VCaP (cell line): ENCODE results near the gene TNFSF18.

Source experiments
- H3K27ac ChIP-seq: fragments of 450-650 bp; 2 replicates; pipeline ENCODE4 v1.5.1; 2017
- CTCF ChIP-seq: fragments of 450-650 bp; conservative IDR thresholded peaks from 2 replicates; pipeline ENCODE4 v1.5.1; 2017; ENCODE audit warnings: mild to moderate bottlenecking, moderate library complexity

TNFSF18 gene

GRCh38 chr1:173050865-173051264, at the start of gene TNFSF18:
Gene TNFSF18 (minus strand): TSS chr1:173050941. CDS start chr1:173050896, 45 bp downstream.
- no peak for TF ChIP-seq CTCF
- no peak within 1 kb of the TSS for H3K27ac ChIP-seq

- TF ChIP-seq CTCF, result no peak
- no peak overlapping the region for H3K27ac ChIP-seq
These were observed 48.4 kb upstream of the TNFSF18 start for GRCh38 chr1:173099166-173099565.

GRCh38 chr1:173098117-173098516, 47.4 kb upstream of the TNFSF18 start:
- H3K27ac ChIP-seq, result no peak overlapping the region
- no peak for TF ChIP-seq CTCF

GRCh38 chr1:173097001-173097400, 46.3 kb upstream of the TNFSF18 start:
- no peak overlapping the region for H3K27ac ChIP-seq
- no peak for TF ChIP-seq CTCF

GRCh38 chr1:173095632-173096031, 44.9 kb upstream of the TNFSF18 start:
- TF ChIP-seq CTCF, result no peak
- H3K27ac ChIP-seq, result no peak overlapping the region

- no peak for TF ChIP-seq CTCF
- no peak overlapping the region for H3K27ac ChIP-seq
These were observed 43.8 kb upstream of the TNFSF18 start for GRCh38 chr1:173094541-173094940.

GRCh38 chr1:173093691-173094445, 43.1 kb upstream of the TNFSF18 start:
- TF ChIP-seq CTCF, result no peak
- H3K27ac ChIP-seq, result no peak overlapping the region
